22Rv1 (cell line): Measurements from ENCODE around the gene EYA2.

ENCODE experiments used
- H3K27ac ChIP-seq: fragments of 450-650 bp; 2 replicates; pipeline ENCODE4 v1.5.1; 2017
- ZFX ChIP-seq: fragments of 450-650 bp; IDR thresholded peaks from 2 replicates; pipeline ENCODE4 v1.6.1; 2017; ENCODE audit warnings: antibody characterized with exemption, borderline replicate concordance
- TF ChIP-seq, protein P1 (sequence below): fragments of 450-650 bp; IDR thresholded peaks from 2 replicates; pipeline ENCODE4 v1.5.1; 2017; ENCODE audit warnings: mild to moderate bottlenecking

The EYA2 gene

GRCh38 chr20:47028487-47028886 lies 133.8 kb downstream of the EYA2 start:
- no peak overlapping the region for H3K27ac ChIP-seq
- TF ChIP-seq, protein P1, sequence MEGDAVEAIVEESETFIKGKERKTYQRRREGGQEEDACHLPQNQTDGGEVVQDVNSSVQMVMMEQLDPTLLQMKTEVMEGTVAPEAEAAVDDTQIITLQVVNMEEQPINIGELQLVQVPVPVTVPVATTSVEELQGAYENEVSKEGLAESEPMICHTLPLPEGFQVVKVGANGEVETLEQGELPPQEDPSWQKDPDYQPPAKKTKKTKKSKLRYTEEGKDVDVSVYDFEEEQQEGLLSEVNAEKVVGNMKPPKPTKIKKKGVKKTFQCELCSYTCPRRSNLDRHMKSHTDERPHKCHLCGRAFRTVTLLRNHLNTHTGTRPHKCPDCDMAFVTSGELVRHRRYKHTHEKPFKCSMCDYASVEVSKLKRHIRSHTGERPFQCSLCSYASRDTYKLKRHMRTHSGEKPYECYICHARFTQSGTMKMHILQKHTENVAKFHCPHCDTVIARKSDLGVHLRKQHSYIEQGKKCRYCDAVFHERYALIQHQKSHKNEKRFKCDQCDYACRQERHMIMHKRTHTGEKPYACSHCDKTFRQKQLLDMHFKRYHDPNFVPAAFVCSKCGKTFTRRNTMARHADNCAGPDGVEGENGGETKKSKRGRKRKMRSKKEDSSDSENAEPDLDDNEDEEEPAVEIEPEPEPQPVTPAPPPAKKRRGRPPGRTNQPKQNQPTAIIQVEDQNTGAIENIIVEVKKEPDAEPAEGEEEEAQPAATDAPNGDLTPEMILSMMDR = no peak
- no peak for TF ChIP-seq ZFX

- H3K27ac ChIP-seq = peak overlapping the region; percentile 23; the same call in 1 of the 2 replicates
- TF ChIP-seq ZFX = no peak
- TF ChIP-seq, protein P1 = no peak
Measured at GRCh38 chr20:47029845-47030244, 135.2 kb downstream of the EYA2 start.

- TF ChIP-seq, protein P1 = no peak
- no peak for TF ChIP-seq ZFX
- peak overlapping the region; percentile 23; the same call in 1 of the 2 replicates for H3K27ac ChIP-seq
Measured at GRCh38 chr20:47030271-47030810, 135.7 kb downstream of the EYA2 start.

DNA sequence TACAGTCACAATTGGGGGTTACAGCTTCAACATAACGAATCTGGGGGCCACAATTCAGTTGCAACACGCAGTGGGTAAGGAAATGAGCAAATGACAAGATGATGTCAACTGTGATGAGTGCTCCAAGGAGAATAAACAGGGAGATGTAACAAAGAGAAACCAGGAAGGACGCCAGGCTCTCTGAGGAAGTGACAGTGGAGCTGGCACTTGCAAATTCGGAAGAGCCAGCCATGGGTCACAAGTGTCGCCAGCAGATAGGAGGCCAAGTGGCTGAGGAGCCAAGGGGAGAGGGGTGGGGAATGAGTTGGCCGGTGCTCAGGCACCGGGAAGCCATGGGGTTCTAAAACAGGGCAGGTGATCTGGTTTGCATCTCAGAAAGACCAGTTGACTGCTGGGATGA lies 136.4 kb downstream of the EYA2 start:
- no peak overlapping the region for H3K27ac ChIP-seq
- TF ChIP-seq, protein P1 = no peak
- TF ChIP-seq ZFX = no peak

- no peak for TF ChIP-seq ZFX
- TF ChIP-seq, protein P1 = no peak
- no peak overlapping the region for H3K27ac ChIP-seq
Measured at GRCh38 chr20:47031821-47032220, 137.2 kb downstream of the EYA2 start.

GRCh38 chr20:47032933-47033578 lies 138.4 kb downstream of the EYA2 start:
- H3K27ac ChIP-seq = no peak overlapping the region
- TF ChIP-seq ZFX = no peak
- TF ChIP-seq, protein P1 = no peak

- no peak overlapping the region for H3K27ac ChIP-seq
- TF ChIP-seq ZFX = no peak
- TF ChIP-seq, protein P1 = no peak
Measured at GRCh38 chr20:47033665-47034064, 139.0 kb downstream of the EYA2 start.
